GM18867 (cell line): ENCODE results near the gene CYB561D1.

Experiments
- ATAC-seq: cut with Tn5 transposase; IDR thresholded peaks from one replicate; pipeline ENCODE4 v1.9.1; 2021; ENCODE audit warnings: mild to moderate bottlenecking, moderate library complexity; ENCODE audit not compliant: unreplicated experiment

CYB561D1 gene

GRCh38 chr1:109546311-109547109, 52.6 kb downstream of the CYB561D1 start:
- ATAC-seq = peak; percentile 47

- peak; percentile 13 for ATAC-seq
These were observed 53.8 kb downstream of the CYB561D1 start for GRCh38 chr1:109547463-109548320.

GRCh38 chr1:109548321-109549267, 54.7 kb downstream of the CYB561D1 start, which contains the start of gene GNAI3:
Gene GNAI3, plus strand, starts transcription at chr1:109548615. Its CDS starts 106 bp downstream, at chr1:109548721.
- ATAC-seq = peak; percentile 84
